Measurements from ENCODE around the gene GLRX.

DNA sequence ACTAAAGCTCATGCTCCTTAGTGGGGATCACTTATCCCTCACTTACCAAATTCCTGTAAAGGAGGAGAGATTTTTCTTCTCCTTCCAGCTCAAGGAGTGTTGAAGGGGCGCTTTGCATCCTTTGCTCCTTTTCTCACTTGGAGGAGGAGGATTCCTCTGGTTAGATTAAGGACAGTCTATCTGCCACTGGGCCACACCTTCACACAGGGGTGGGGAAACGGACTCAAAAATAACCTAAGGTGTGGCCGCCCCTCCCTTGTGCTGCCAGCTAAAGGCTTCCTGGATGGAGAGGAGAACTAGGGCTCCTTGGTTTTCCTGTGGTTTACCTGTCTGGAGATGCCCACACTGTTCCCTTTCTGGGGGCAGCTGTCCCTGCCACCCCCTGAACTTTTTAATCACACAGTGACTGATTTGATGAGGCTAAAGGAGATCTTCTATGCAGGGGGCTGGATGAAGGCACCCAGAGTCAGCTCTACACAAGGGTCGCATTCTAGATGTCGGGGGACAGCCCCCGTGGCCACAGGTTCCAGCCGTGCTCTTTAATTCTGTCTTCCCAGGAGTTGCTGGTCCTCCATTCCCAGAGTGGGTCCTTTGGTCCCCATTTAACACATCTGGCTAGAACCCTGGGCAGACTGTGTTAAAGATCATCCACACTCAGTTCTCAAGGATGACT, 14.4 kb downstream of the GLRX start:
- TF ChIP-seq CTCF (IDR thresholded peaks at IDR 0.05; ENCODE audit: low read length) (no peak), EZH2 (optimal IDR thresholded peaks at IDR 0.05; ENCODE audit: low read depth, low read length) (no peak)

Measured in MM.1S (cell line).